Measurements from ENCODE around the gene KCNN3. TPM values are rescaled to one million over a fixed set of nuclear protein-coding genes. Genes with fewer than 3 reads are reported as not detected.

Gene KCNN3
- total and polyA plus RNA-seq, 2 of the 13 experiments (the other 11 are each of a cell fraction or from before 2014, with no cell fraction given): not detected

DNA sequence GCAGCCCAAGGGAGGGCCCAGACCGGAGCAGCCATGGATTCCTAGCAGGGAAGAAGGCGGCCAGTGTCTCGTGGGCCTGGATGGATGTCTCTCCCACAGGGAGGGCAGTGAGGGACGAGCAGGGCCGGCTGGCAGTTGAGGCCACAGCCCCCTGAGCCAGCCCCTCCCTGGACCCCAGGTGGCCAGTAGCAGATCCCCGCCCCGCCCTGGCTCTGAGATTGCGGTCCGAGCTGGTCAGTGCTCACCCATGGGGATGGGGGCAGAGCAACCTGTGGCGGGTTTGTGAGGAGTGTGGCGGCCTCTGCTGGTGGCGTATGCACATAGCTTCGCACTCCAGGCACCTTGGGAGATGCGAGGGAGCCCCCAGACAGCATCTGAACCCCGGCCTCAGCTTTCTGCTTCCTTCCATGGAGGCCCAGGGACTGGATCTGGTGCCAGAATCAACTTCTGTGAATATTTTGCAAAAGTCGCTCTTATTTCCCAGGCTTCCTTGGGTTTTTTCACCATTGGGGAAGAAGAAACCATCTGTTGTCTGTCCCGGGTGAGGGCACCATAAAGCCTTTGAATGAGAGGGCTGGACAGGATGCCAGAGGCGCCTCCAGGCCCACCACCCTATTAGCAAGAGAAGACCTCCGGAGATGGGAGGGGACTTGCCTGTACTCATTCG lies 8.4 kb upstream of the KCNN3 start:
- peaks cover 19% of the 10 kb centered on the region for H3K4me1 ChIP-seq (ENCODE audit: insufficient read depth, low read length)
- peak; percentile 85 for FAIRE-seq
- BruUV-seq (replicated peaks): no TSS peak
- ChIA-PET CTCF (ENCODE audit: low intra/inter-chr PET ratio, low total read pairs) (interaction anchor here (1.3 kb wide), 1 partner anchor 209 kb away, joined by 13 read pairs; no protein-coding TSS in a partner anchor), POLR2A (interaction anchor here (1.0 kb wide), 2 partner anchors 180 to 319 kb away, joined by 3 read pairs; no protein-coding TSS in a partner anchor)
- intact Hi-C loops (cut with micrococcal nuclease; ENCODE audit: unreplicated experiment) (loop anchor here (1.0 kb wide), 3 partner anchors 112 to 344 kb away; no protein-coding TSS in a partner anchor), in situ Hi-C loops (cut with HindIII; ENCODE audit: extremely low pct_ligation_motif_present, low pct_unique_long_range_greater_than_20kb) (loop anchor here (5.0 to 10.0 kb wide), 3 partner anchors 111 to 314 kb away; partner anchors contain the start of gene CHRNB2)
- H3K4me2 ChIP-seq (ENCODE audit: low read depth, low read length): peak overlapping the region; percentile 84
- H3K9ac ChIP-seq (ENCODE audit: insufficient read depth, low read depth, low read length): peak overlapping the region; percentile 11; the same call in 1 of the 2 replicates
- ATAC-seq: peak; percentile 88
- H3K36me3 ChIP-seq (replicated peaks in 1 of 2; ENCODE audit: control insufficient read depth in 1 of 2, insufficient read depth in 2 of 2, low read length in 2 of 2): no peaks in the 10 kb centered on the region
- H3K9me3 ChIP-seq (ENCODE audit: low read length): no peaks in the 10 kb centered on the region
- peak overlapping the region in 2 of 3 experiments; percentile 36 to 62; a peak in 1 of 6 replicates for H3K4me3 ChIP-seq (replicated peaks in 1 of 3; ENCODE audit: insufficient read depth in 1 of 3, low read depth in 2 of 3, low read length in 3 of 3)
- H3K27ac ChIP-seq (ENCODE audit: extremely low read length, insufficient read depth, low read length): no peak overlapping the region
- no peak overlapping the region for H2AFZ ChIP-seq (ENCODE audit: low read length)
- peaks cover 2 to 40% of the 10 kb centered on the region in 2 experiments; a peak in 4 of 5 replicates for H3K27me3 ChIP-seq (ENCODE audit: control insufficient read depth in 1 of 2, insufficient read depth in 2 of 2, low read length in 2 of 2)
- DNase-seq (ENCODE audit: low spot score): peak; percentile 48
- no peaks in the 10 kb centered on the region for H4K20me1 ChIP-seq (ENCODE audit: insufficient read depth, low read length)
- 26% methylated on average over 6 of the region's 20 CpGs for WGBS (ENCODE audit: low lambda C conversion rate)
- H3K79me2 ChIP-seq (ENCODE audit: insufficient read depth, low read length): no peaks in the 10 kb centered on the region
- TF ChIP-seq MEF2D (CRISPR knock-in tag; IDR thresholded peaks at IDR 0.05) (no peak), ZNF589 (CRISPR knock-in tag; conservative IDR thresholded peaks at IDR 0.05) (no peak), ZUFSP (CRISPR knock-in tag; IDR thresholded peaks at IDR 0.05; ENCODE audit: borderline replicate concordance) (no peak), ZNF10 (CRISPR knock-in tag; IDR thresholded peaks at IDR 0.05; ENCODE audit: borderline replicate concordance, low read depth) (no peak), TSC22D2 (CRISPR knock-in tag; IDR thresholded peaks at IDR 0.05; ENCODE audit: borderline replicate concordance) (no peak), HOXA9 (CRISPR knock-in tag; IDR thresholded peaks at IDR 0.05; ENCODE audit: borderline replicate concordance) (no peak), CERS6 (CRISPR knock-in tag; IDR thresholded peaks at IDR 0.05) (no peak), CBX2 (IDR thresholded peaks at IDR 0.05; ENCODE audit: low read depth, low read length) (no peak), CBX2 (CRISPR knock-in tag; IDR thresholded peaks at IDR 0.05; ENCODE audit: low read depth) (no peak), ELF4 (CRISPR knock-in tag; IDR thresholded peaks at IDR 0.05; ENCODE audit: borderline replicate concordance) (no peak), ZSCAN12 (CRISPR knock-in tag; IDR thresholded peaks at IDR 0.05) (no peak), AGO1 (IDR thresholded peaks at IDR 0.05; ENCODE audit: low read depth, low read length, poor library complexity, severe bottlenecking) (no peak), AKAP8 (CRISPR knock-in tag; IDR thresholded peaks at IDR 0.05) (no peak), HOXA5 (CRISPR knock-in tag; IDR thresholded peaks at IDR 0.05) (no peak)
- TF ChIP-seq, protein P1, sequence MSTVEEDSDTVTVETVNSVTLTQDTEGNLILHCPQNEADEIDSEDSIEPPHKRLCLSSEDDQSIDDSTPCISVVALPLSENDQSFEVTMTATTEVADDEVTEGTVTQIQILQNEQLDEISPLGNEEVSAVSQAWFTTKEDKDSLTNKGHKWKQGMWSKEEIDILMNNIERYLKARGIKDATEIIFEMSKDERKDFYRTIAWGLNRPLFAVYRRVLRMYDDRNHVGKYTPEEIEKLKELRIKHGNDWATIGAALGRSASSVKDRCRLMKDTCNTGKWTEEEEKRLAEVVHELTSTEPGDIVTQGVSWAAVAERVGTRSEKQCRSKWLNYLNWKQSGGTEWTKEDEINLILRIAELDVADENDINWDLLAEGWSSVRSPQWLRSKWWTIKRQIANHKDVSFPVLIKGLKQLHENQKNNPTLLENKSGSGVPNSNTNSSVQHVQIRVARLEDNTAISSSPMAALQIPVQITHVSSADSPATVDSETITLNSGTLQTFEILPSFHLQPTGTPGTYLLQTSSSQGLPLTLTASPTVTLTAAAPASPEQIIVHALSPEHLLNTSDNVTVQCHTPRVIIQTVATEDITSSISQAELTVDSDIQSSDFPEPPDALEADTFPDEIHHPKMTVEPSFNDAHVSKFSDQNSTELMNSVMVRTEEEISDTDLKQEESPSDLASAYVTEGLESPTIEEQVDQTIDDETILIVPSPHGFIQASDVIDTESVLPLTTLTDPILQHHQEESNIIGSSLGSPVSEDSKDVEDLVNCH (CRISPR knock-in tag; IDR thresholded peaks at IDR 0.05): no peak
- TF ChIP-seq, protein P2, sequence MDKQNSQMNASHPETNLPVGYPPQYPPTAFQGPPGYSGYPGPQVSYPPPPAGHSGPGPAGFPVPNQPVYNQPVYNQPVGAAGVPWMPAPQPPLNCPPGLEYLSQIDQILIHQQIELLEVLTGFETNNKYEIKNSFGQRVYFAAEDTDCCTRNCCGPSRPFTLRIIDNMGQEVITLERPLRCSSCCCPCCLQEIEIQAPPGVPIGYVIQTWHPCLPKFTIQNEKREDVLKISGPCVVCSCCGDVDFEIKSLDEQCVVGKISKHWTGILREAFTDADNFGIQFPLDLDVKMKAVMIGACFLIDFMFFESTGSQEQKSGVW (CRISPR knock-in tag; IDR thresholded peaks at IDR 0.05; ENCODE audit: borderline replicate concordance): no peak

Measured in HepG2 (cell line).